MCF 10A (cell line): ENCODE data around the gene TAF4. TPM values are rescaled to one million over a fixed set of nuclear protein-coding genes. Genes with fewer than 3 reads are reported as not detected.

Source experiments
- BruUV-seq: library from RNA; stranded (reverse); fragments of 400-500 nt; replicated peaks from 2 replicates; lab custom pipeline; 2021; lab: Mats Ljungman, UMichigan
- CTCF ChIA-PET: fragments of 300-600 bp; sonication (Branson Sonifier 250); formaldehyde crosslinking; extraction: SDS; loops from one replicate; lab custom pipeline; 2021; ENCODE audit warnings: antibody characterized with exemption, inconsistent platforms; lab: Yijun Ruan, JAX
- POLR2A ChIA-PET: fragments of 300-600, 350-650 bp; sonication (Branson Sonifier 250); formaldehyde crosslinking; extraction: SDS; loops from one replicate; lab custom pipeline; 2020; ENCODE audit warnings: antibody characterized with exemption, inconsistent platforms; lab: Yijun Ruan, JAX
- DNase-seq: peaks from one replicate; pipeline ENCODE4 v3.0.0-alpha.2; 2018; ENCODE audit not compliant: unreplicated experiment
- H3K27ac Mint-ChIP-seq: one replicate; pipeline ENCODE4 v1.8.0; 2022; ENCODE audit warnings: mild to moderate bottlenecking, low read depth, mixed read lengths; ENCODE audit not compliant: unreplicated experiment
- H3K27me3 Mint-ChIP-seq: one replicate; pipeline ENCODE4 v1.8.0; 2022; ENCODE audit warnings: mixed read lengths; ENCODE audit not compliant: insufficient read depth, unreplicated experiment
- H3K36me3 Mint-ChIP-seq: one replicate; pipeline ENCODE4 v1.8.0; 2022; ENCODE audit warnings: mild to moderate bottlenecking, moderate library complexity, mixed read lengths; ENCODE audit not compliant: insufficient read depth, unreplicated experiment
- H3K4me1 Mint-ChIP-seq: one replicate; pipeline ENCODE4 v1.8.0; 2022; ENCODE audit warnings: mixed read lengths; ENCODE audit not compliant: insufficient read depth, unreplicated experiment
- H3K4me3 Mint-ChIP-seq: one replicate; pipeline ENCODE4 v1.8.0; 2022; ENCODE audit warnings: mild to moderate bottlenecking, moderate library complexity, mixed read lengths; ENCODE audit not compliant: unreplicated experiment
- H3K9me3 Mint-ChIP-seq: one replicate; pipeline ENCODE4 v1.8.0; 2022; ENCODE audit warnings: mixed read lengths; ENCODE audit not compliant: unreplicated experiment
- CTCF ChIP-seq: fragments of 200-600 bp; IDR thresholded peaks from one replicate; pipeline ENCODE4 v1.8.0; 2022; ENCODE audit warnings: antibody characterized with exemption, mild to moderate bottlenecking; ENCODE audit not compliant: unreplicated experiment
- intact Hi-C: fragments of 100-400 bp; cut with micrococcal nuclease; formaldehyde crosslinking; loops from 2 replicates; pipeline ENCODE4 v1.14.1; 2022
- total RNA-seq: library from RNA; stranded (reverse); gene quantifications from 2 replicates; pipeline ENCODE4 v1.2.3, GENCODE V29; 2022

The TAF4 gene
- total RNA-seq, 1 experiment from 2014 or later, result 15.9 TPM

- H3K36me3 Mint-ChIP-seq, result no peaks in the 10 kb centered on the region
- no peak overlapping the region for H3K4me3 Mint-ChIP-seq
- no peaks in the 10 kb centered on the region for H3K9me3 Mint-ChIP-seq
- intact Hi-C loops, result no loop called here
- no peaks in the 10 kb centered on the region for H3K4me1 Mint-ChIP-seq
- ChIA-PET CTCF (no interaction called here), POLR2A (no interaction called here)
- no peak for DNase-seq
- peaks cover 14% of the 10 kb centered on the region for H3K27me3 Mint-ChIP-seq
- no peak for TF ChIP-seq CTCF
- no TSS peak for BruUV-seq
- no peak overlapping the region for H3K27ac Mint-ChIP-seq
Measured at GRCh38 chr20:61963149-61963548, 102.5 kb downstream of the TAF4 start.

DNA sequence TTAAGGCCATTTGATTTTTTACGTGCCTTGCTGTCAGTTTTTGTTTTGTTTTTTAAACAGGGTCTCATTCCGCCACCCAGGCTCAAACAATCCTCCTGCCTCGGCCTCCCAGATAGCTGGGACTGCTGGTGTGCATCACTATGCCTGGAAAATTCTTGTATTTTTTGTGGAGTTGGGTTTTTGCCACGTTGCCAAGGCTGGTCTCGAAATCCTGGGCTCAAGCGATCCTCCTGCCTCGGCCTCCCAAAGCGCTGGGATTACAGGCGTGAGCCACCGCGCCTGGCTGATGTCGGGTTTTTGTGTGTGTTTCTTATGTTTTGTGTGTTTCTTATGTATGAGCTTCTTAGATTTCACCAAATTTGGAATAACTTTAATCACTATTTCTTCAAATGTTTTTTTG lies 104.8 kb downstream of the TAF4 start:
- no TSS peak for BruUV-seq
- CTCF ChIA-PET, result no interaction called here
- no peak for DNase-seq
- H3K27me3 Mint-ChIP-seq, result peaks cover 35% of the 10 kb centered on the region
- no peak for TF ChIP-seq CTCF
- H3K36me3 Mint-ChIP-seq, result no peaks in the 10 kb centered on the region
- no peaks in the 10 kb centered on the region for H3K4me1 Mint-ChIP-seq
- no peak overlapping the region for H3K4me3 Mint-ChIP-seq
- no peak overlapping the region for H3K27ac Mint-ChIP-seq
- POLR2A ChIA-PET, result no interaction called here
- H3K9me3 Mint-ChIP-seq, result no peaks in the 10 kb centered on the region
- intact Hi-C loops, result no loop called here

GRCh38 chr20:61958773-61959700 lies 106.6 kb downstream of the TAF4 start:
- Mint-ChIP-seq H3K9me3 (no peaks in the 10 kb centered on the region), H3K36me3 (no peaks in the 10 kb centered on the region), H3K4me3 (no peak overlapping the region), H3K27me3 (peaks cover 53% of the 10 kb centered on the region), H3K27ac (no peak overlapping the region), H3K4me1 (no peaks in the 10 kb centered on the region)
- peak; percentile 21 for DNase-seq
- BruUV-seq, result no TSS peak
- ChIA-PET CTCF (interaction anchor here (1.0 kb wide), 1 partner anchor 8 kb away, joined by 3 read pairs; no protein-coding TSS in a partner anchor), POLR2A (no interaction called here)
- intact Hi-C loops, result no loop called here
- no peak for TF ChIP-seq CTCF

DNA sequence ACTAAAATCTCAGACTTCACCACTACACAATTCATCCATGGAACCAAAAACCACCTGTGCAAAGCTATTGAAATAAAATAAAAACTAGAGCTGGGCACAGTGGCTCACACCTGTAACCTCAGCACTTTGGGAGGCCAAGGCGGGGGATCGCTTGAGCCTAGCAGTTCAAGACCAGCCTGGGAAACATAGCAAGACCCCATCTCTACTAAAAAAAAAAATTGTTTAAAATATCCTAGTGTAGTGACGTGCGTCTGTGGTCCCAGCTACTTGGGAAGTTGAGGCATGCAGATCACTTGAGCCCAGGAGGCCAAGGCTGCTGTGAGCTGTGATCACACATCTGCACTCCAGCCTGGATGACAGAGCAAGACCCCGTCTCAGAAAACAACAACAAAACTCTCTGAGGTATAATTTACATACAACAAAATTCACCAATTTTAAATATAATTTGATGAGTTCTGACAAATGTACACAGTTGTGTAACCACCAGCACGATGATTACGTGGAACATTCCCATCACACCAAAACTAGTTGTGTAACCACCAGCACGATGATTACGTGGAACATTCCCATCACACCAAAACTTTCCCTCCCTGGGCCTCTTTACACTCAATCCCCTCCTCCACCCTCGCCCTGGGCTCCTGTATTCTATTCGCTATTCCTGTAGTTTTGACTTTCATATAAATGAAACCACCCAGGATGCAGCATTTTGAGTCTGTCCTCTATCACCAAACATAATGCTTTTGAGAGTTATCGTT lies 107.5 kb downstream of the TAF4 start:
- DNase-seq, result no peak
- H3K27ac Mint-ChIP-seq, result no peak overlapping the region
- peaks cover 54% of the 10 kb centered on the region for H3K27me3 Mint-ChIP-seq
- no peaks in the 10 kb centered on the region for H3K36me3 Mint-ChIP-seq
- POLR2A ChIA-PET, result no interaction called here
- H3K4me1 Mint-ChIP-seq, result no peaks in the 10 kb centered on the region
- no peak for TF ChIP-seq CTCF
- H3K9me3 Mint-ChIP-seq, result no peaks in the 10 kb centered on the region
- no peak overlapping the region for H3K4me3 Mint-ChIP-seq
- CTCF ChIA-PET, result interaction anchor here (0.6 to 1.0 kb wide), 3 partner anchors 9 to 720 kb away, joined by 3 read pairs; no protein-coding TSS in a partner anchor
- BruUV-seq, result no TSS peak
- intact Hi-C loops, result no loop called here
